Measurements from ENCODE around the gene DMRTA1.
"Not testable (repeated sequence)": the region's sequence is repeated elsewhere in the genome, so short reads cannot be mapped to it uniquely, and the experiment has no call there.

The DMRTA1 gene

GRCh38 chr9:22446589-22446949 is at the start of gene DMRTA1:
Gene DMRTA1, plus strand, starts transcription at chr9:22446824. Its CDS starts 242 bp downstream, at chr9:22447066.
- H3K27me3 Mint-ChIP-seq: peaks cover 25% of the 10 kb centered on the region
- H3K4me1 Mint-ChIP-seq: peaks cover 5% of the 10 kb centered on the region
- peak; percentile 61 for ATAC-seq
- no peaks in the 10 kb centered on the region for H3K36me3 Mint-ChIP-seq
- H3K9me3 Mint-ChIP-seq: peaks cover 2% of the 10 kb centered on the region
- H3K27ac Mint-ChIP-seq: no peak within 1 kb of the TSS
- H3K4me3 Mint-ChIP-seq: peak within 1 kb of the TSS; percentile 46

- no peaks in the 10 kb centered on the region for H3K36me3 Mint-ChIP-seq
- no peak for ATAC-seq
- H3K9me3 Mint-ChIP-seq: peaks cover under 1% of the 10 kb centered on the region
- peaks cover 11% of the 10 kb centered on the region for H3K27me3 Mint-ChIP-seq
- H3K4me3 Mint-ChIP-seq: no peak overlapping the region
- H3K27ac Mint-ChIP-seq: no peak overlapping the region
- no peaks in the 10 kb centered on the region for H3K4me1 Mint-ChIP-seq
These were observed 45.0 kb upstream of the DMRTA1 start for GRCh38 chr9:22401671-22402070.

DNA sequence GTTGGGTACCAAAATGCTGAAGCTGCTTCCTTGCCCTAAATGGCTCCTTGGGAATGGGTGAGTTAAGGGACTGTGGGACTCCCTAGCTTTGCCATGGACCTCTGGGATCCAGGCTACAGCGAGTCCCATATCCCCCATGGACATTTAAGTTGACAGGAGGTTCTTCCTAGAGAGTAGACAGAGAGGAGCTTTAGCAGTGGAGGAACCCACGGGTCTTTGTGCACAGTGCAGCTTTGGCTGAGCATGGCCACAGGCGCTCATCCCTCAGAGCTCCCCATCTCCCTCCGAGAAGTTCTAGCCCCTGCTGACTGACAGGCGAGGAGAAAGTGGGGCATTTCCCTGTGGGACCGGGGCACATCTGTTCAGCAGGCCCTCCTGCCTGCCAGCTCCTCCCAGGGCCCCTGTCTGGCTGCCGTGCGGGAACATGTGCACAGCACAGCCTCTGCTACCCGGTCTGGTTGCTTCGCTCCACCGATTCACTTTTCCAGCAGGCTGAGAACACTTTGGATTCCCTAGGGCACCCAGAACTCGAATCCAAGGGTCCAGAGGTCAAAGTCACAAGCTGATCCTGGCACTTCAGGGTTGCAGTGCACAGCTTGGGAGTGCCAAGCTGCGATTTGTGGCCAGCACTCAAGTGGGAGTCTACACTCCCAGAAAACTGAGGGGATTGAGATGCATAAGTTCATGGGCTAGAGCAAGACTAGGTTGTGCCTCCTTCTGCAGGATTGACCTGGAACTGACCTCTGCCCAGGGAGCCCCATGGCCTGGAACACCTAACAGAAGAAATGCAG is 40.6 kb upstream of the DMRTA1 start:
- Mint-ChIP-seq H3K27ac (no peak overlapping the region), H3K9me3 (no peaks in the 10 kb centered on the region), H3K4me3 (no peak overlapping the region), H3K36me3 (no peaks in the 10 kb centered on the region), H3K27me3 (peaks cover 46% of the 10 kb centered on the region), H3K4me1 (no peaks in the 10 kb centered on the region)
- ATAC-seq: peak; percentile 43

DNA sequence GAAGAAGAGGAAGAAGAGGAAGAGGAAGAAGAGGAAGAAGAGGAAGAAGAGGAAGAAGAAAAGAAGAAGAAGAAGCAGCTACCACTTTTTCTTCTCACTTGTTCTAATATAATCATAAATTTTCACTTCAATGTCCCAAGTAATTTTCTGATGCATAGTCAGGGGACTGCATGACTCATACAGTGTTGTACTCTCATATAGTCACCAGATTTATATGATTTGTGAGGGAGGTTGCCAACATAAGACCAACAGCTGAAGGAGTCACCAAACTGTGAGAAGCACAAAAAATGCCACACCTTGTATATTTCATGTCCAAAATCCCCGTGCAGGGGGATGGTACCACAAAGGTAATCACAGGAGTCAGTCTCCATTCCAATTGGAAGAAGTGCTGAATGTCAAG is 32.7 kb upstream of the DMRTA1 start:
- H3K4me3 Mint-ChIP-seq: no peak overlapping the region
- H3K27me3 Mint-ChIP-seq: peaks cover 14% of the 10 kb centered on the region
- no peak overlapping the region for H3K27ac Mint-ChIP-seq
- peaks cover 8% of the 10 kb centered on the region for H3K4me1 Mint-ChIP-seq
- no peak for ATAC-seq
- H3K9me3 Mint-ChIP-seq: no peaks in the 10 kb centered on the region
- H3K36me3 Mint-ChIP-seq: no peaks in the 10 kb centered on the region

- H3K27me3 Mint-ChIP-seq: no peaks in the 10 kb centered on the region
- H3K36me3 Mint-ChIP-seq: no peaks in the 10 kb centered on the region
- no peak overlapping the region for H3K27ac Mint-ChIP-seq
- H3K4me1 Mint-ChIP-seq: peaks cover 8% of the 10 kb centered on the region
- ATAC-seq: no peak
- H3K4me3 Mint-ChIP-seq: no peak overlapping the region
- no peaks in the 10 kb centered on the region for H3K9me3 Mint-ChIP-seq
These were observed 30.5 kb upstream of the DMRTA1 start for GRCh38 chr9:22415941-22416691.

DNA sequence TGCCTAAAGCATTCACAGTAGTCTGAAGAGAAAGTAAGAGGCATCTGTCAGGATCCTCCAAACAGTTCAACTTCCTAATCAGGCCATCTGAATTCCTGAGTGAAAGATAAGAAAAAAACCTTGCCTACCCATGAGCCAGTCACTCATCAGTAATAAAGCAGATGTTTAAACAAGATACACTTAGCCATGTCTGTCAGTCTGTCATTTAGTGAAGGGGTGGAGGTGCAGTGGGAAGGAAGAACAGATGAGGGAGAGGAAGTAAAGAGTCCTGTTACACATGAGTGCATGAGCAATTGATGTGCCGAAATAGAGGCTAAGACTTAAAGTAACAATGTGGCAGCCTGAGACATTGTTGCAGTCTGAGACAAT is 29.9 kb upstream of the DMRTA1 start:
- Mint-ChIP-seq H3K9me3 (no peaks in the 10 kb centered on the region), H3K4me3 (no peak overlapping the region), H3K4me1 (peaks cover 8% of the 10 kb centered on the region), H3K36me3 (no peaks in the 10 kb centered on the region), H3K27me3 (no peaks in the 10 kb centered on the region), H3K27ac (no peak overlapping the region)
- no peak for ATAC-seq

GRCh38 chr9:22423566-22423965 is 23.1 kb upstream of the DMRTA1 start:
- no peak overlapping the region for H3K27ac Mint-ChIP-seq
- H3K9me3 Mint-ChIP-seq: no peaks in the 10 kb centered on the region
- H3K4me3 Mint-ChIP-seq: no peak overlapping the region
- no peaks in the 10 kb centered on the region for H3K27me3 Mint-ChIP-seq
- H3K36me3 Mint-ChIP-seq: no peaks in the 10 kb centered on the region
- ATAC-seq: no peak
- no peaks in the 10 kb centered on the region for H3K4me1 Mint-ChIP-seq

DNA sequence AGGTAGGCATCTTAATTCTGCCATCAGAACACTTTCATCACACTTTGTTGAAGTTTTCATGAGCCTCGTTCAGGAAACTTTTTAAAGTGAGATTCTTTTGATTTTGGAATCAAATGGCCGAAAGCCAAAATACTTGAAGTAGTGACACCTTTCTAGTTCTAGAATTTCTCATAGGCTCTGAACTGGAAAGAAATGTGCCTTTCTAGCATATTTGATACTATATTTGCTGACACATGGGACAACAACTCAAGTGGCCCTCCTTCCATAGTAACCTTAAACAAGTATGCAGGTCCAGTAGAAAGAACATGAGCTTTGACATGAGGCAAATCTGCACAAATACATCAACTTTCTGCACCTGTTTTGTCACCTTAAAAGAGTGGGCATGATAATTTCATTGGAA is 22.0 kb upstream of the DMRTA1 start:
- no peak for ATAC-seq
- Mint-ChIP-seq H3K27me3 (no peaks in the 10 kb centered on the region), H3K27ac (no peak overlapping the region), H3K36me3 (no peaks in the 10 kb centered on the region), H3K4me1 (peaks cover 1% of the 10 kb centered on the region), H3K4me3 (no peak overlapping the region), H3K9me3 (no peaks in the 10 kb centered on the region)

- Mint-ChIP-seq H3K27me3 (no peaks in the 10 kb centered on the region), H3K4me3 (no peak overlapping the region), H3K36me3 (no peaks in the 10 kb centered on the region), H3K4me1 (peaks cover 6% of the 10 kb centered on the region), H3K9me3 (no peaks in the 10 kb centered on the region), H3K27ac (no peak overlapping the region)
- ATAC-seq: no peak
These were observed 21.1 kb upstream of the DMRTA1 start for GRCh38 chr9:22425551-22425950.

DNA sequence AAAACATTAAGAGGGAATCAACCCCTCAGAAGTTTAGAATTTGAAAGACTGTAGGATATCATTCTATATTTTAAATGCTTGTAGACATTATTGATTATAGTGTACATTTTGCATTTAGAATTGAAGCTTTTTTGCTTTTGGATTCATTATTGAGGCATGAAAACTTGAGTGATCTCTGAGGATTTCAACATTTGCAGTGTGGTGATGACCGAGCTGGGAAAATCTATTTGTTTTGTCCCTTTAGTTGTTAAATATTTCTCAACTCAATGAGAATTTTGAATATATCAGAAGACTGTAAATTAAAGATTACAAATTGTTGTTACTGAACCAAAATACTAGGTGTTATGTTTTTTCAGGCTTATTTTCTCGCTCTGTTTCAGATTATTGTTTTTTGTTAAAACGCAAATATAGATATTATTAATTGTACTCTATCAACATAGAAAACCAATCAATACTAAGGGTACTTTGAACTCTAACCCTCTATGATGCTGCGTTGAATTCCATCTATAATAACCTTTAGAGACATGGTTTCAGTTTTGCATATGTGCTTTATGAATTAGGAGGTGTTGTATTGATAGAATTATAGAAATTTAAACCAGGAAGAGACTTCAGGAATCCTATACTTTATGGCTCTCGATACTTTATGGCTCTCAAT is 19.3 kb upstream of the DMRTA1 start:
- Mint-ChIP-seq H3K4me1 (peaks cover 6% of the 10 kb centered on the region), H3K36me3 (no peaks in the 10 kb centered on the region), H3K4me3 (no peak overlapping the region), H3K9me3 (no peaks in the 10 kb centered on the region), H3K27ac (no peak overlapping the region), H3K27me3 (no peaks in the 10 kb centered on the region)
- ATAC-seq: no peak

- peaks cover 17% of the 10 kb centered on the region for H3K27me3 Mint-ChIP-seq
- no peaks in the 10 kb centered on the region for H3K9me3 Mint-ChIP-seq
- peaks cover 6% of the 10 kb centered on the region for H3K4me1 Mint-ChIP-seq
- H3K4me3 Mint-ChIP-seq: no peak overlapping the region
- H3K36me3 Mint-ChIP-seq: no peaks in the 10 kb centered on the region
- no peak overlapping the region for H3K27ac Mint-ChIP-seq
- no peak for ATAC-seq
These were observed 12.9 kb upstream of the DMRTA1 start for GRCh38 chr9:22433691-22434090.

DNA sequence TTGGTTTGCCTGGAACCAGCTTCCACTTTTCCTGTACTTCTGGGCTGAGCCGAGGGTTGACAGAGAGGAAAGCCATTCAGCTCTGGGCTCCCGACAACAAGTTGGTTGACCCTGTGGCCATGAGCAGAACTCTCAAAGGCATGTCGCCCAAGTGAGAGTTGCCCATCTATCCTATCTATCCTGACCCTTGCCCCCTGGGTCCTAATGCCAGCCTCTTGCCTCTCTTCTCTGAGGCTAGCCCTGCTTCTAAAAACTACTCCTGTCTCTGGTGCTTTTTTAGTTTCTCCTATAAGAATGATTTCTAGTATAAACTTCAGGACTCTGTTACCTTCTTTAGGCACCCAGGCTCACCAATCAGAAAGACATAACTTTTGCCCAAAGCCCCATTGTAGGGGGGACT is 11.4 kb upstream of the DMRTA1 start:
- not testable (repeated sequence) for H3K9me3 Mint-ChIP-seq, ATAC-seq

DNA sequence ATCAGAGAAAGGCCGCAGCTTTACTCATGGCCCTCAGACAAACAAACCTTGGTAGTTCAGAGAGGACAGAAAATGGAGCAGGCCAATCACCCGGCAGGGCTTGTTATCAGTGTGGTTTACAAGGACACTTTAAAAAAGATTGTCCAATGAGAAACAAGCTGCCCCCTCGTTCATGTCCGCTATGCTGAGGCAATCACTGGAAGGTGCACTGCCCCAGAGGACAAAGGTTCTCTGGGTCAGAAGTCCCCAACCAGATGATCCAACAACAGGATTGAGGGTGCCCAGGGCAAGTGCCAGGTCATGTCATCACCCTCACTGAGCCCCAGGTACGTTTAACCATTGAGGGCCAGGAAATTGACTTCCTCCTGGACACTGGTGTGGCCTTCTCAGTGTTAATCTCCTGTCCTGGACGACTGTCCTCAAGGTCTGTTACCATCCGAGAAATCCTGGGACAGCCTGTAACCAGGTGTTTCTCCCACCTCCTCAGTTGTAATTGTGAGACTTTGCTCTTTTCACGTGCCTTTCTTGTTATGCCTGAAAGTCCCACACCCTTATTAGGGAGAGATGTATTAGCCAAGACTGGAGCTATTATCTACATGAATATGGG is 9.1 kb upstream of the DMRTA1 start:
- not testable (repeated sequence) for H3K4me3 Mint-ChIP-seq, ATAC-seq, H3K4me1 Mint-ChIP-seq, H3K27ac Mint-ChIP-seq, H3K36me3 Mint-ChIP-seq, H3K9me3 Mint-ChIP-seq
- H3K27me3 Mint-ChIP-seq: peaks cover 17% of the 10 kb centered on the region

More for the DNA sequence above, 11.4 kb upstream of the DMRTA1 start:
- not testable (repeated sequence) for H3K27ac Mint-ChIP-seq, H3K4me1 Mint-ChIP-seq, H3K4me3 Mint-ChIP-seq, H3K36me3 Mint-ChIP-seq
- H3K27me3 Mint-ChIP-seq: peaks cover 17% of the 10 kb centered on the region

- H3K4me3 Mint-ChIP-seq: no peak overlapping the region
- no peaks in the 10 kb centered on the region for H3K4me1 Mint-ChIP-seq
- ATAC-seq: no peak
- no peaks in the 10 kb centered on the region for H3K36me3 Mint-ChIP-seq
- peaks cover 2% of the 10 kb centered on the region for H3K9me3 Mint-ChIP-seq
- no peak overlapping the region for H3K27ac Mint-ChIP-seq
- peaks cover 7% of the 10 kb centered on the region for H3K27me3 Mint-ChIP-seq
These were observed 5.8 kb upstream of the DMRTA1 start for GRCh38 chr9:22440841-22441240.

GRCh38 chr9:22446950-22447617 is 460 bp downstream of the DMRTA1 start:
- Mint-ChIP-seq H3K36me3 (no peaks in the 10 kb centered on the region), H3K4me3 (peak overlapping the region; percentile 43), H3K4me1 (peaks cover 5% of the 10 kb centered on the region), H3K9me3 (peaks cover 2% of the 10 kb centered on the region), H3K27ac (no peak overlapping the region), H3K27me3 (peaks cover 25% of the 10 kb centered on the region)
- peak; percentile 92 for ATAC-seq
